WTC11 (cell line): ENCODE results near the gene GPATCH3. TPM values are rescaled to one million over a fixed set of nuclear protein-coding genes. Genes with fewer than 3 reads are reported as not detected.

Experiments
- AFF4 ChIP-seq: sonication (generic); formaldehyde crosslinking; IDR thresholded peaks from 2 replicates; pipeline ENCODE4 v1.8.1; 2023; ENCODE audit warnings: mild to moderate bottlenecking, missing genetic modification reagents, borderline replicate concordance
- ATF1 ChIP-seq: sonication (generic); formaldehyde crosslinking; IDR thresholded peaks from 2 replicates; pipeline ENCODE4 v1.8.1; 2023; ENCODE audit warnings: mild to moderate bottlenecking, moderate library complexity, missing genetic modification reagents
- ATF2 ChIP-seq: sonication (generic); formaldehyde crosslinking; IDR thresholded peaks from 2 replicates; pipeline ENCODE4 v1.8.1; 2022; ENCODE audit warnings: low read depth, missing genetic modification reagents, borderline replicate concordance
- ATF3 ChIP-seq: sonication (generic); formaldehyde crosslinking; conservative IDR thresholded peaks from 2 replicates; pipeline ENCODE4 v1.8.1; 2022; ENCODE audit warnings: mild to moderate bottlenecking, missing genetic modification reagents
- CDX4 ChIP-seq: fragments of 250-450 bp; sonication (Bioruptor Pico); IDR thresholded peaks from 2 replicates; pipeline ENCODE4 v1.9.0; 2021; ENCODE audit warnings: moderate library complexity, mild to moderate bottlenecking, inconsistent platforms, borderline replicate concordance
- CTCF ChIP-seq: fragments of 200-600 bp; IDR thresholded peaks from 2 replicates; pipeline ENCODE4 v1.8.0; 2022; ENCODE audit warnings: antibody characterized with exemption
- FOXP1 ChIP-seq: sonication (generic); formaldehyde crosslinking; IDR thresholded peaks from 2 replicates; pipeline ENCODE4 v1.8.0; 2022; ENCODE audit warnings: missing genetic modification reagents, mild to moderate bottlenecking, moderate library complexity, borderline replicate concordance
- JAZF1 ChIP-seq: fragments of 250-450 bp; sonication (Bioruptor Pico); IDR thresholded peaks from 2 replicates; pipeline ENCODE4 v1.9.0; 2021; ENCODE audit warnings: moderate library complexity, mild to moderate bottlenecking, inconsistent platforms
- NFATC4 ChIP-seq: fragments of 250-450 bp; sonication (Bioruptor Pico); IDR thresholded peaks from 2 replicates; pipeline ENCODE4 v1.9.0; 2021; ENCODE audit warnings: mild to moderate bottlenecking
- NFYB ChIP-seq: sonication (generic); formaldehyde crosslinking; conservative IDR thresholded peaks from 2 replicates; pipeline ENCODE4 v1.8.0; 2022; ENCODE audit warnings: low read depth, missing genetic modification reagents
- OVOL2 ChIP-seq: fragments of 250-450 bp; sonication (Bioruptor Pico); IDR thresholded peaks from 2 replicates; pipeline ENCODE4 v1.9.0; 2021; ENCODE audit warnings: mild to moderate bottlenecking, borderline replicate concordance
- RORB ChIP-seq: fragments of 250-450 bp; sonication (Bioruptor Pico); IDR thresholded peaks from 2 replicates; pipeline ENCODE4 v1.9.0; 2021; ENCODE audit warnings: mild to moderate bottlenecking
- SMAD4 ChIP-seq: sonication (generic); formaldehyde crosslinking; IDR thresholded peaks from 2 replicates; pipeline ENCODE4 v1.8.0; 2022; ENCODE audit warnings: mild to moderate bottlenecking, missing genetic modification reagents
- TEAD1 ChIP-seq: sonication (generic); formaldehyde crosslinking; IDR thresholded peaks from 2 replicates; pipeline ENCODE4 v1.8.0; 2022; ENCODE audit warnings: mild to moderate bottlenecking, missing genetic modification reagents
- TEAD4 ChIP-seq: sonication (generic); formaldehyde crosslinking; IDR thresholded peaks from 2 replicates; pipeline ENCODE4 v1.8.0; 2022; ENCODE audit warnings: mild to moderate bottlenecking, missing genetic modification reagents
- ZNF232 ChIP-seq: sonication (generic); formaldehyde crosslinking; IDR thresholded peaks from 2 replicates; pipeline ENCODE4 v1.8.0; 2022; ENCODE audit warnings: mild to moderate bottlenecking, missing genetic modification reagents
- ZNF263 ChIP-seq: sonication (generic); formaldehyde crosslinking; IDR thresholded peaks from 2 replicates; pipeline ENCODE4 v1.8.1; 2022; ENCODE audit warnings: low read depth, mild to moderate bottlenecking, moderate library complexity, missing genetic modification reagents
- ZNF317 ChIP-seq: sonication (generic); formaldehyde crosslinking; IDR thresholded peaks from 2 replicates; pipeline ENCODE4 v1.8.1; 2023; ENCODE audit warnings: low read depth, mild to moderate bottlenecking, moderate library complexity, missing genetic modification reagents, borderline replicate concordance
- ZNF425 ChIP-seq: fragments of 250-450 bp; sonication (Bioruptor Pico); conservative IDR thresholded peaks from 2 replicates; pipeline ENCODE4 v1.9.0; 2021; ENCODE audit warnings: mild to moderate bottlenecking
- ZNF532 ChIP-seq: fragments of 250-450 bp; sonication (Bioruptor Pico); IDR thresholded peaks from 2 replicates; pipeline ENCODE4 v1.9.0; 2021; ENCODE audit warnings: mild to moderate bottlenecking, borderline replicate concordance
- total RNA-seq: library from RNA; stranded (reverse); gene quantifications from 3 replicates; pipeline ENCODE4 v1.2.3, GENCODE V29; 2021

Gene GPATCH3
- total RNA-seq, 1 experiment from 2014 or later, result 19.2 TPM

- no peak for TF ChIP-seq ZNF532 (CRISPR knock-in tag)
- peak; percentile 63; the same call in 1 of the 2 replicates for TF ChIP-seq ZNF317 (CRISPR knock-in tag)
- no peak for TF ChIP-seq RORB (CRISPR knock-in tag)
- TF ChIP-seq CDX4, result no peak
- TF ChIP-seq TEAD4 (CRISPR knock-in tag), result peak; percentile 49; the same call in 1 of the 2 replicates
- TF ChIP-seq SMAD4 (CRISPR knock-in tag), result peak; percentile 71; the same call in 1 of the 2 replicates
- 0 out of 2 replicates have a peak, but pooled peaks have one; percentile 18 for TF ChIP-seq ATF3
- TF ChIP-seq ZNF263, result no peak
- no peak for TF ChIP-seq CTCF
- TF ChIP-seq TEAD1 (CRISPR knock-in tag), result peak; percentile 91
- peak; percentile 94 for TF ChIP-seq ATF1 (CRISPR knock-in tag)
- peak; percentile 81; the same call in 1 of the 2 replicates for TF ChIP-seq AFF4 (CRISPR knock-in tag)
- no peak for TF ChIP-seq ZNF425 (CRISPR knock-in tag)
- TF ChIP-seq OVOL2 (CRISPR knock-in tag), result no peak
- no peak for TF ChIP-seq NFYB
- TF ChIP-seq ZNF232 (CRISPR knock-in tag), result peak; percentile 38; the same call in 1 of the 2 replicates
- TF ChIP-seq NFATC4, result no peak
- peak; percentile 93 for TF ChIP-seq FOXP1
- TF ChIP-seq JAZF1, result no peak
- no peak for TF ChIP-seq ATF2
Measured at GRCh38 chr1:26889551-26890466, 10.5 kb downstream of the GPATCH3 start, which contains the start of gene GPN2 (continued).
